T-helper 17 cell (primary cell): ENCODE data around the gene COX7A2. TPM values are rescaled to one million over a fixed set of nuclear protein-coding genes. Genes with fewer than 3 reads are reported as not detected.

ENCODE experiments used
- ATAC-seq: fragments of 150-1000 bp; cut with Tn5 transposase; 2 replicates; pipeline ENCODE4 v1.10.0; 2021; ENCODE audit warnings: mild to moderate bottlenecking, moderate library complexity
- DNase-seq, 3 donors: peaks; one replicate each; pipeline versions ENCODE4 v3.0.0 to v3.0.0-alpha.2; 2020 to 2021
- H3K9me3 ChIP-seq: one replicate; pipeline ENCODE4 v1.7.0; 2013; ENCODE audit warnings: low read length, mild to moderate bottlenecking; ENCODE audit not compliant: control insufficient read depth, poor library complexity, severe bottlenecking
- H3K27ac Mint-ChIP-seq: one replicate; pipeline ENCODE4 v1.8.0; 2022; ENCODE audit warnings: mild to moderate bottlenecking, moderate library complexity, mixed read lengths
- H3K27me3 Mint-ChIP-seq: one replicate; pipeline ENCODE4 v1.8.0; 2022; ENCODE audit warnings: mixed read lengths
- H3K36me3 Mint-ChIP-seq: one replicate; pipeline ENCODE4 v1.8.0; 2022; ENCODE audit warnings: low read depth, mixed read lengths
- H3K4me1 Mint-ChIP-seq: one replicate; pipeline ENCODE4 v1.8.0; 2022; ENCODE audit warnings: mild to moderate bottlenecking, mixed read lengths
- H3K4me3 Mint-ChIP-seq: one replicate; pipeline ENCODE4 v1.8.0; 2022; ENCODE audit warnings: mild to moderate bottlenecking, moderate library complexity, mixed read lengths
- total RNA-seq, 4 donors: library from RNA in 2 of 4; stranded (reverse) in 2 of 4; gene quantifications; one replicate each; pipeline ENCODE4 v1.2.3 and lab custom pipeline; 2022 to 2026

Gene COX7A2
- total RNA-seq (100 to 1,000 TPM; 189 to 214 TPM), total RNA-seq (lab: John Stamatoyannopoulos, UW) (38.5 to 96.0 reads per million in 2 donors)

GRCh38 chr6:75243333-75244062, at the start of gene COX7A2:
Gene COX7A2, minus strand, starts transcription at chr6:75243801. Its CDS starts 67 bp downstream, at chr6:75243734.
- peak within 1 kb of the TSS; percentile 92 for H3K27ac Mint-ChIP-seq
- peaks cover 12% of the 10 kb centered on the region for H3K4me1 Mint-ChIP-seq
- no peaks in the 10 kb centered on the region for H3K9me3 ChIP-seq
- H3K27me3 Mint-ChIP-seq: peaks cover 24% of the 10 kb centered on the region
- peak within 1 kb of the TSS; percentile 93 for H3K4me3 Mint-ChIP-seq
- DNase-seq: peak; percentile 64 to 71 (median 71)
- ATAC-seq: peak; percentile 97
- no peaks in the 10 kb centered on the region for H3K36me3 Mint-ChIP-seq

- no peak overlapping the region for H3K4me3 Mint-ChIP-seq
- no peak for DNase-seq
- H3K4me1 Mint-ChIP-seq: peaks cover 4% of the 10 kb centered on the region
- H3K36me3 Mint-ChIP-seq: no peaks in the 10 kb centered on the region
- no peak for ATAC-seq
- no peak overlapping the region for H3K27ac Mint-ChIP-seq
- H3K9me3 ChIP-seq: no peaks in the 10 kb centered on the region
- H3K27me3 Mint-ChIP-seq: no peaks in the 10 kb centered on the region
Observed at GRCh38 chr6:75292555-75292954, 49.0 kb upstream of the COX7A2 start.

- H3K9me3 ChIP-seq: no peaks in the 10 kb centered on the region
- DNase-seq (no peak), ATAC-seq (no peak)
- H3K27me3 Mint-ChIP-seq: no peaks in the 10 kb centered on the region
- no peaks in the 10 kb centered on the region for H3K36me3 Mint-ChIP-seq
- H3K4me3 Mint-ChIP-seq: no peak overlapping the region
- peaks cover 8% of the 10 kb centered on the region for H3K4me1 Mint-ChIP-seq
- no peak overlapping the region for H3K27ac Mint-ChIP-seq
Observed at GRCh38 chr6:75291744-75292143, 48.1 kb upstream of the COX7A2 start.

GRCh38 chr6:75291331-75291730, 47.7 kb upstream of the COX7A2 start:
- no peak for ATAC-seq
- H3K27ac Mint-ChIP-seq: no peak overlapping the region

GRCh38 chr6:75290136-75290945, 46.7 kb upstream of the COX7A2 start:
- DNase-seq: no peak
- H3K27me3 Mint-ChIP-seq: no peaks in the 10 kb centered on the region
- no peaks in the 10 kb centered on the region for H3K36me3 Mint-ChIP-seq
- H3K27ac Mint-ChIP-seq: no peak overlapping the region
- no peak overlapping the region for H3K4me3 Mint-ChIP-seq
- no peaks in the 10 kb centered on the region for H3K9me3 ChIP-seq
- no peak for ATAC-seq
- peaks cover 13% of the 10 kb centered on the region for H3K4me1 Mint-ChIP-seq

More at GRCh38 chr6:75291331-75291730, 47.7 kb upstream of the COX7A2 start:
- Mint-ChIP-seq H3K4me1 (peaks cover 12% of the 10 kb centered on the region), H3K27me3 (no peaks in the 10 kb centered on the region), H3K36me3 (no peaks in the 10 kb centered on the region), H3K4me3 (no peak overlapping the region)
- no peak for DNase-seq
- no peaks in the 10 kb centered on the region for H3K9me3 ChIP-seq

- H3K9me3 ChIP-seq: no peaks in the 10 kb centered on the region
- DNase-seq (no peak), ATAC-seq (no peak)
- peaks cover 13% of the 10 kb centered on the region for H3K4me1 Mint-ChIP-seq
- H3K36me3 Mint-ChIP-seq: no peaks in the 10 kb centered on the region
- no peaks in the 10 kb centered on the region for H3K27me3 Mint-ChIP-seq
- no peak overlapping the region for H3K4me3 Mint-ChIP-seq
- no peak overlapping the region for H3K27ac Mint-ChIP-seq
Observed at GRCh38 chr6:75288023-75288422, 44.4 kb upstream of the COX7A2 start.

GRCh38 chr6:75287424-75287823, 43.8 kb upstream of the COX7A2 start:
- no peaks in the 10 kb centered on the region for H3K9me3 ChIP-seq
- DNase-seq (no peak), ATAC-seq (no peak)
- no peak overlapping the region for H3K4me3 Mint-ChIP-seq
- peaks cover 16% of the 10 kb centered on the region for H3K4me1 Mint-ChIP-seq
- H3K27me3 Mint-ChIP-seq: no peaks in the 10 kb centered on the region
- no peak overlapping the region for H3K27ac Mint-ChIP-seq
- H3K36me3 Mint-ChIP-seq: no peaks in the 10 kb centered on the region

- no peak overlapping the region for H3K27ac Mint-ChIP-seq
Observed at GRCh38 chr6:75286955-75287354, 43.4 kb upstream of the COX7A2 start.

GRCh38 chr6:75285283-75285639, 41.7 kb upstream of the COX7A2 start:
- H3K27ac Mint-ChIP-seq: no peak overlapping the region
- DNase-seq: no peak

More at GRCh38 chr6:75286955-75287354, 43.4 kb upstream of the COX7A2 start:
- Mint-ChIP-seq H3K27me3 (no peaks in the 10 kb centered on the region), H3K4me1 (peaks cover 17% of the 10 kb centered on the region), H3K36me3 (no peaks in the 10 kb centered on the region), H3K4me3 (peak overlapping the region; percentile 76)
- ATAC-seq (no peak), DNase-seq (no peak)
- no peaks in the 10 kb centered on the region for H3K9me3 ChIP-seq

GRCh38 chr6:75284632-75285282, 41.2 kb upstream of the COX7A2 start, which contains the start of gene TMEM30A:
Gene TMEM30A, minus strand, starts transcription at chr6:75284792. Its CDS starts 154 bp downstream, at chr6:75284638.
- peaks cover 19% of the 10 kb centered on the region for H3K4me1 Mint-ChIP-seq
- no peak within 1 kb of the TSS for H3K4me3 Mint-ChIP-seq
- DNase-seq: peak; percentile 92 to 95 (median 93)
- H3K9me3 ChIP-seq: no peaks in the 10 kb centered on the region
- ATAC-seq: peak; percentile 96
- no peak within 1 kb of the TSS for H3K27ac Mint-ChIP-seq
- H3K27me3 Mint-ChIP-seq: no peaks in the 10 kb centered on the region
- H3K36me3 Mint-ChIP-seq: no peaks in the 10 kb centered on the region

More at GRCh38 chr6:75285283-75285639, 41.7 kb upstream of the COX7A2 start:
- no peak for ATAC-seq
- H3K4me3 Mint-ChIP-seq: no peak overlapping the region
- H3K4me1 Mint-ChIP-seq: peaks cover 17% of the 10 kb centered on the region
- H3K9me3 ChIP-seq: no peaks in the 10 kb centered on the region
- H3K36me3 Mint-ChIP-seq: no peaks in the 10 kb centered on the region
- no peaks in the 10 kb centered on the region for H3K27me3 Mint-ChIP-seq

- Mint-ChIP-seq H3K4me1 (peaks cover 22% of the 10 kb centered on the region), H3K27me3 (no peaks in the 10 kb centered on the region), H3K4me3 (no peak overlapping the region), H3K36me3 (no peaks in the 10 kb centered on the region), H3K27ac (no peak overlapping the region)
- DNase-seq (no peak), ATAC-seq (peak; percentile 25)
- H3K9me3 ChIP-seq: no peaks in the 10 kb centered on the region
Observed at GRCh38 chr6:75283907-75284631, 40.5 kb upstream of the COX7A2 start.

GRCh38 chr6:75282706-75283105, 39.1 kb upstream of the COX7A2 start:
- no peaks in the 10 kb centered on the region for H3K9me3 ChIP-seq
- Mint-ChIP-seq H3K4me1 (peaks cover 29% of the 10 kb centered on the region), H3K4me3 (peak overlapping the region; percentile 56), H3K27me3 (no peaks in the 10 kb centered on the region), H3K27ac (no peak overlapping the region), H3K36me3 (no peaks in the 10 kb centered on the region)
- DNase-seq: no peak
- no peak for ATAC-seq
